Measurements from ENCODE around the gene RAB1A.

DNA sequence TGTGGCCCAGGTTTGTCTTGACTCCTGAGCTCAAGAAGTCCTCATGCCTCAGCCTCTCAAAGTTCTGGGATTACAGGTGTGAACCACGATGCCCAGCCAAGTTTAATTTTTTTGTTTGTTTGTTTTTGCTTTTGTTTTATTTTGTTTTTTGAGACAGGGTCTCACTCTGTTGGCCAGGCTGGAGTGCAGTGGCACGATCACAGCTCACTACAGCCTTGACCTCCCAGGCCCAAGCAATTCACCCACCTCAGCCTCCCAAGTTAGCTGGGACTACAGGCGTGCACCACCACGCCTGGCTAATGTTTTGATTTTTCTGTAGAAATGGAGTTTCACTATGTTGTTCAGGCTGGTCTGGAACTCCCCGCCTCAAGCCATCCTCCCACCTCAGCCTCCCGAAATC, 29.4 kb upstream of the RAB1A start:
- TF ChIP-seq DPF2 (IDR thresholded peaks at IDR 0.05) (no peak), CTCF (IDR thresholded peaks at IDR 0.05 in 2 of 3, conservative IDR thresholded peaks at IDR 0.05 in 1 of 3; ENCODE audit: control insufficient read depth in 2 of 3, extremely low read depth in 1 of 3, insufficient read depth in 1 of 3, low read depth in 3 of 3, low read length in 3 of 3) (no peak), ZNF217 (IDR thresholded peaks at IDR 0.05) (no peak), POLR2A (IDR thresholded peaks at IDR 0.05; ENCODE audit: low read depth, low read length) (no peak), YY1 (IDR thresholded peaks at IDR 0.05; ENCODE audit: low read depth, low read length) (no peak), ZNF384 (IDR thresholded peaks at IDR 0.05; ENCODE audit: borderline replicate concordance, low read depth, low read length) (no peak), CREM (IDR thresholded peaks at IDR 0.05; ENCODE audit: low read depth) (no peak), NR2C2 (IDR thresholded peaks at IDR 0.05; ENCODE audit: borderline replicate concordance, control insufficient read depth, insufficient read length, low read depth) (no peak)

All from GM12878 (cell line).